Measurements from ENCODE around the gene C1orf174.

- TF ChIP-seq CTCF (conservative IDR thresholded peaks at IDR 0.05 in 1 of 2, IDR thresholded peaks at IDR 0.05 in 1 of 2; ENCODE audit: low read depth in 1 of 2, low read length in 2 of 2) = peak in 1 of 2 donors; percentile 26
- TF ChIP-seq EZH2 (IDR thresholded peaks at IDR 0.05; ENCODE audit: low read length, missing control alignments) = no peak
Measured at GRCh38 chr1:3899754-3900149, 320 bp downstream of the C1orf174 start.

Data from fibroblast of lung (primary cell).